IMR-90 (cell line): Measurements from ENCODE around the gene BAIAP2. TPM values are rescaled to one million over a fixed set of nuclear protein-coding genes. Genes with fewer than 3 reads are reported as not detected.

Experiments
- ATAC-seq: fragments of 200-7000 bp; cut with Tn5 transposase; 2 replicates; pipeline ENCODE4 v1.9.1; 2020; ENCODE audit warnings: low read depth, mild to moderate bottlenecking, moderate library complexity
- BruUV-seq: library from RNA; stranded (reverse); fragments of 400-500 nt; replicated peaks from 2 replicates; lab custom pipeline; 2021; lab: Mats Ljungman, UMichigan
- CTCF ChIA-PET: fragments of 300-600 bp; formaldehyde crosslinking; extraction: SDS; loops from one replicate; lab custom pipeline; 2021; ENCODE audit warnings: antibody characterized with exemption; lab: Yijun Ruan, JAX
- POLR2A ChIA-PET: fragments of 300-600 bp; sonication (Branson Sonifier 250); formaldehyde crosslinking; loops from one replicate; lab custom pipeline; 2022; ENCODE audit warnings: antibody characterized with exemption; ENCODE audit not compliant: unreplicated experiment; lab: Charles Lee
- DNase-seq: peaks from one replicate; pipeline ENCODE4 v3.0.0; 2013
- H2AFZ ChIP-seq: replicated peaks from 2 replicates; pipeline ENCODE3; 2013; ENCODE audit warnings: low read length, mild to moderate bottlenecking; ENCODE audit not compliant: poor library complexity
- H2AK5ac ChIP-seq: 2 replicates; pipeline ENCODE4 v1.6.1; 2013; ENCODE audit warnings: low read depth, low read length, inconsistent platforms
- H2AK9ac ChIP-seq: replicated peaks from 2 replicates; pipeline ENCODE3; 2013; ENCODE audit warnings: mild to moderate bottlenecking, low read depth, low read length, moderate library complexity; ENCODE audit not compliant: poor library complexity
- H2BK120ac ChIP-seq: 2 replicates; pipeline ENCODE4 v1.6.1; 2013; ENCODE audit warnings: low read depth, low read length, inconsistent platforms
- H2BK15ac ChIP-seq: 3 replicates; pipeline ENCODE4 v1.6.1; 2013; ENCODE audit warnings: low read depth, low read length, inconsistent platforms
- H2BK20ac ChIP-seq: 2 replicates; pipeline ENCODE4 v1.6.1; 2013; ENCODE audit warnings: low read depth, mild to moderate bottlenecking, inconsistent platforms, low read length, moderate library complexity
- H2BK5ac ChIP-seq: 2 replicates; pipeline ENCODE4 v1.6.1; 2013; ENCODE audit warnings: mild to moderate bottlenecking, low read depth, low read length, inconsistent platforms; ENCODE audit not compliant: poor library complexity, severe bottlenecking
- H3K14ac ChIP-seq: replicated peaks from 2 replicates; pipeline ENCODE4 v1.6.1; 2013; ENCODE audit warnings: low read depth, low read length, inconsistent platforms
- H3K18ac ChIP-seq: 2 replicates; pipeline ENCODE4 v1.6.1; 2013; ENCODE audit warnings: low read depth, low read length, control low read depth
- H3K23ac ChIP-seq: 2 replicates; pipeline ENCODE4 v1.6.1; 2013; ENCODE audit warnings: low read depth, low read length, inconsistent platforms
- H3K27ac ChIP-seq: 2 replicates; pipeline ENCODE4 v1.5.1; 2013; ENCODE audit warnings: mild to moderate bottlenecking, control low read depth, low read length; ENCODE audit not compliant: insufficient read depth
- H3K27me3 ChIP-seq: 2 replicates; pipeline ENCODE4 v1.6.1; 2013; ENCODE audit warnings: low read length; ENCODE audit not compliant: control insufficient read depth, insufficient read depth
- H3K36me3 ChIP-seq: 2 replicates; pipeline ENCODE4 v1.6.1; 2013; ENCODE audit warnings: low read length, mixed read lengths; ENCODE audit not compliant: control insufficient read depth, insufficient read depth
- H3K4ac ChIP-seq: 2 replicates; pipeline ENCODE4 v1.6.1; 2013; ENCODE audit warnings: low read depth, low read length, inconsistent platforms
- H3K4me1 ChIP-seq: 2 replicates; pipeline ENCODE4 v1.6.1; 2013; ENCODE audit warnings: low read length, mixed read lengths; ENCODE audit not compliant: control insufficient read depth, insufficient read depth
- H3K4me2 ChIP-seq: 2 replicates; pipeline ENCODE4 v1.6.1; 2013; ENCODE audit warnings: low read depth, mild to moderate bottlenecking, control low read depth, low read length, moderate library complexity
- H3K4me3 ChIP-seq: 2 replicates; pipeline ENCODE4 v1.5.1; 2013; ENCODE audit warnings: low read depth, mild to moderate bottlenecking, control low read depth, low read length, moderate library complexity; ENCODE audit not compliant: insufficient read depth
- H3K56ac ChIP-seq: 2 replicates; pipeline ENCODE4 v1.6.1; 2013; ENCODE audit warnings: low read length, inconsistent platforms; ENCODE audit not compliant: insufficient read depth; ENCODE audit errors: extremely low read depth
- H3K79me1 ChIP-seq, 2 experiments: 2 replicates each; pipeline ENCODE4 v1.6.1; 2013; ENCODE audit warnings: low read length in 2 of 2, inconsistent platforms in 1 of 2, low read depth in 1 of 2
- H3K9ac ChIP-seq: 2 replicates; pipeline ENCODE4 v1.6.1; 2013; ENCODE audit warnings: low read depth, low read length, control low read depth
- H3K9me1 ChIP-seq: 2 replicates; pipeline ENCODE4 v1.6.1; 2013; ENCODE audit warnings: low read length, inconsistent platforms; ENCODE audit not compliant: insufficient read depth
- H3K9me3 ChIP-seq: 2 replicates; pipeline ENCODE4 v1.6.1; 2013; ENCODE audit warnings: low read length; ENCODE audit not compliant: control insufficient read depth, insufficient read depth
- H4K20me1 ChIP-seq: 2 replicates; pipeline ENCODE4 v1.6.1; 2013; ENCODE audit warnings: low read length, inconsistent platforms; ENCODE audit not compliant: insufficient read depth
- H4K5ac ChIP-seq: 2 replicates; pipeline ENCODE4 v1.6.1; 2013; ENCODE audit warnings: mild to moderate bottlenecking, low read depth, low read length, control low read depth
- H4K8ac ChIP-seq, 2 experiments: 2 replicates each; pipeline ENCODE4 v1.6.1; 2013; ENCODE audit warnings: low read depth in 2 of 2, low read length in 2 of 2, control low read depth in 1 of 2, inconsistent platforms in 1 of 2
- H4K91ac ChIP-seq: 2 replicates; pipeline ENCODE4 v1.6.1; 2013; ENCODE audit warnings: low read depth, low read length, inconsistent platforms; ENCODE audit not compliant: insufficient read depth
- CEBPB ChIP-seq: IDR thresholded peaks from 2 replicates; pipeline ENCODE4 v1.6.1; 2012; ENCODE audit warnings: low read depth, low read length, improper control_type of control experiment
- CHD1 ChIP-seq: IDR thresholded peaks from 2 replicates; pipeline ENCODE4 v1.6.1; 2012; ENCODE audit warnings: low read depth, low read length, improper control_type of control experiment
- CTCF ChIP-seq: conservative IDR thresholded peaks from 2 replicates; pipeline ENCODE4 v1.5.1; 2012; ENCODE audit warnings: mild to moderate bottlenecking, low read depth, low read length, improper control_type of control experiment
- ELK1 ChIP-seq: fragments of 150-350 bp; IDR thresholded peaks from 2 replicates; pipeline ENCODE4 v1.6.1; 2016; ENCODE audit warnings: low read depth, mild to moderate bottlenecking, low read length, moderate library complexity, borderline replicate concordance
- FOS ChIP-seq: fragments of 150-350 bp; IDR thresholded peaks from 2 replicates; pipeline ENCODE4 v1.6.1; 2016; ENCODE audit warnings: low read depth, low read length
- MAFK ChIP-seq: IDR thresholded peaks from 2 replicates; pipeline ENCODE4 v1.6.1; 2012; ENCODE audit warnings: low read depth, low read length, improper control_type of control experiment
- MAZ ChIP-seq: IDR thresholded peaks from 2 replicates; pipeline ENCODE4 v1.6.1; 2012; ENCODE audit warnings: low read depth, mild to moderate bottlenecking, low read length, improper control_type of control experiment, moderate library complexity, borderline replicate concordance
- MXI1 ChIP-seq: IDR thresholded peaks from 2 replicates; pipeline ENCODE4 v1.6.1; 2012; ENCODE audit warnings: low read depth, mild to moderate bottlenecking, low read length, moderate library complexity, borderline replicate concordance
- NFE2L2 ChIP-seq: fragments of 150-350 bp; IDR thresholded peaks from 2 replicates; pipeline ENCODE4 v1.6.1; 2016; ENCODE audit warnings: low read depth, mild to moderate bottlenecking, low read length
- RFX5 ChIP-seq: IDR thresholded peaks from 2 replicates; pipeline ENCODE4 v1.8.0; 2012; ENCODE audit warnings: low read depth, mild to moderate bottlenecking, low read length, moderate library complexity
- SMC3 ChIP-seq: fragments of 150-350 bp; IDR thresholded peaks from 2 replicates; pipeline ENCODE4 v1.6.1; 2016; ENCODE audit warnings: low read depth, mild to moderate bottlenecking, antibody characterized with exemption, low read length, moderate library complexity
- USF2 ChIP-seq: fragments of 150-350 bp; IDR thresholded peaks from 2 replicates; pipeline ENCODE4 v1.6.1; 2017; ENCODE audit warnings: mild to moderate bottlenecking, antibody characterized with exemption, low read length, low read depth
- WGBS, 2 experiments: methylation state at CpG; one replicate each; pipeline versions ENCODE4 v1.1.5 to v1.1.7; 2013; ENCODE audit warnings: missing lambda C conversion rate in 2 of 2; ENCODE audit not compliant: insufficient read length in 1 of 2; ENCODE audit errors: extremely low coverage in 2 of 2; 5-methylcytosine and 5-hydroxymethylcytosine counted together
- dilution Hi-C: fragments of 300-500 bp; cut with HindIII; formaldehyde crosslinking; loops from one replicate; pipeline ENCODE4 v1.14.3; 2018; ENCODE audit warnings: low sequenced_read_pairs; ENCODE audit not compliant: unreplicated experiment
- in situ Hi-C: fragments of 300-500 bp; cut with MboI; formaldehyde crosslinking; loops from 3 replicates; pipeline ENCODE4 v1.14.3; 2019; ENCODE audit warnings: low sequenced_read_pairs, inconsistent platforms, mixed read lengths
- intact Hi-C: fragments of 100-400 bp; cut with micrococcal nuclease; formaldehyde crosslinking; loops from 2 replicates; pipeline ENCODE4 v1.10.0; 2022
- polyA plus RNA-seq, 3 experiments: library from polyadenylated mRNA; depleted of rRNA; stranded (reverse); fragments of >200 nt; gene quantifications; 2 replicates each; pipeline ENCODE4 v1.2.3, GENCODE V29; 2012; ENCODE audit warnings: low replicate concordance in 1 of 3
- total RNA-seq: library from RNA; depleted of rRNA; stranded (reverse); fragments of >200 nt; gene quantifications from 2 replicates; pipeline ENCODE4 v1.2.3, GENCODE V29; 2012

BAIAP2 gene
- total and polyA plus RNA-seq, 2 of the 4 experiments (the other 2 are of a cell fraction): 18.3 to 32.6 TPM

DNA sequence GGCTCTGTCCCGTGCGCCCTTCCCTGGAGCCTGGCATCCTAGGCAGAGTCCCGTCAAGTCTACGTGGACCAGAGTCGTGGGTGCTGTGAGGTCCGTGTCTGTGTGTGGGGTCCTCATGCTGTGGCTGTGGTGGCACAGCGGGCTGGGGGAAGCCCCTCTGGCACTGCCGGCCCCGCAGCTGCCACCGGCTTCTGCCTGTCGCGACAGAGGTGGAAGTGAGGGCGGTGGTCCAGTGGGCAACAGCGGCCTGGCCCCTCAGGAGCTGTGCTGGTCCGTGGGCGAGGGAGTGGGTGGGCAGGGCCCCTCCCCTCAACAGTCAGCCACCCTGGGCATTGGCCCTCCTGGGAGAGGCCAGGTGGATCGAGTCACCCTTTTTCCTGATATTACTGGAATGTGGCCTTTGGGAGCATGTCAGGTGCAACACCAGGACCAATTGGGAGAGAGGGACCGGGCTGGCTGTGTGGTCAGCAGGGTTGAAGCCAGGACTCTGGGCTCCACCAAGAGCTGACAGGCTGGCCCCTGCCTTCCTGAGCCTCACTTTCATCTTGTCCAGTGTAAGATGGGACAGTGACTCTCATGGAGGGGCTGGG, 11.9 kb downstream of the BAIAP2 start:
- Histone ChIP-seq H3K4ac (no peak overlapping the region), H3K9ac (no peak overlapping the region), H3K14ac (no peak overlapping the region), H4K5ac (no peak overlapping the region), H2BK5ac (no peak overlapping the region), H3K23ac (no peak overlapping the region), H3K9me1 (peaks cover 16% of the 10 kb centered on the region), H2BK20ac (no peak overlapping the region), H3K4me2 (no peak overlapping the region), H3K27ac (no peak overlapping the region), H2AK5ac (0 out of 2 replicates have a peak overlapping the region, but pooled peaks have one; percentile 38), H2AK9ac (no peak overlapping the region), H3K36me3 (no peaks in the 10 kb centered on the region), H2BK15ac (no peak overlapping the region), H3K18ac (no peak overlapping the region), H4K20me1 (peaks cover 35% of the 10 kb centered on the region), H3K4me3 (no peak overlapping the region), H3K79me1 (peaks cover 7 to 61% of the 10 kb centered on the region in 2 experiments), H4K91ac (no peak overlapping the region), H4K8ac (no peak overlapping the region), H3K4me1 (peaks cover 16% of the 10 kb centered on the region), H2AFZ (peak overlapping the region; percentile 56), H3K9me3 (no peaks in the 10 kb centered on the region), H2BK120ac (no peak overlapping the region), H3K56ac (no peak overlapping the region), H3K27me3 (no peaks in the 10 kb centered on the region)
- no TSS peak for BruUV-seq
- TF ChIP-seq CEBPB (no peak), CTCF (no peak), MAZ (no peak), NFE2L2 (no peak), SMC3 (no peak), USF2 (no peak), RFX5 (no peak), MAFK (no peak), CHD1 (no peak), ELK1 (no peak), MXI1 (no peak), FOS (no peak)
- DNase-seq: no peak
- ChIA-PET POLR2A (no interaction called here), CTCF (interaction anchor here (1.0 kb wide), 1 partner anchor 24 kb away, joined by 3 read pairs; no protein-coding TSS in a partner anchor)
- 80% methylated on average over 1 of the region's 18 CpGs; no CpG with 5 or more reads in 1 of the 2 experiments for WGBS, 2 experiments
- intact Hi-C loops (no loop called here), in situ Hi-C loops (no loop called here), dilution Hi-C loops (no loop called here)
- ATAC-seq: no peak
